HEK293T (cell line): ENCODE data around the gene MIA3.

Experiments
- CTCF ChIA-PET: fragments of 350-600 bp; formaldehyde crosslinking; extraction: SDS; loops from one replicate; lab custom pipeline; 2021; ENCODE audit warnings: antibody characterized with exemption, inconsistent platforms; lab: Yijun Ruan, JAX
- POLR2A ChIA-PET: fragments of 350-600 bp; formaldehyde crosslinking; extraction: SDS; loops from one replicate; lab custom pipeline; 2020; ENCODE audit warnings: antibody characterized with exemption, inconsistent platforms; lab: Yijun Ruan, JAX
- DNase-seq: peaks from one replicate; pipeline ENCODE4 v3.0.0; 2012; ENCODE audit warnings: mixed read lengths; ENCODE audit errors: extremely low spot score
- ARNT ChIP-seq: fragments of 450-650 bp; IDR thresholded peaks from 2 replicates; pipeline ENCODE4 v1.6.1; 2017; ENCODE audit warnings: mild to moderate bottlenecking
- BHLHE40 ChIP-seq: fragments of 450-650 bp; IDR thresholded peaks from 2 replicates; pipeline ENCODE4 v1.6.1; 2016; ENCODE audit warnings: mild to moderate bottlenecking, moderate library complexity, borderline replicate concordance
- CTBP1 ChIP-seq: fragments of 450-650 bp; IDR thresholded peaks from 2 replicates; pipeline ENCODE4 v1.6.1; 2016; ENCODE audit warnings: borderline replicate concordance
- ELF4 ChIP-seq: fragments of 450-650 bp; IDR thresholded peaks from 2 replicates; pipeline ENCODE4 v1.6.1; 2017; ENCODE audit warnings: antibody characterized with exemption
- FOXA1 ChIP-seq: fragments of 450-650 bp; IDR thresholded peaks from 2 replicates; pipeline ENCODE4 v1.6.1; 2016; ENCODE audit warnings: mild to moderate bottlenecking
- FOXK2 ChIP-seq: fragments of 450-650 bp; IDR thresholded peaks from 2 replicates; pipeline ENCODE4 v1.6.1; 2016; ENCODE audit warnings: mild to moderate bottlenecking
- FOXM1 ChIP-seq: fragments of 450-650 bp; IDR thresholded peaks from 2 replicates; pipeline ENCODE4 v1.6.1; 2017; ENCODE audit warnings: mild to moderate bottlenecking, borderline replicate concordance
- HDGF ChIP-seq: fragments of 450-650 bp; IDR thresholded peaks from 2 replicates; pipeline ENCODE4 v1.6.1; 2017; ENCODE audit warnings: antibody characterized with exemption, borderline replicate concordance
- L3MBTL2 ChIP-seq: fragments of 450-650 bp; conservative IDR thresholded peaks from 2 replicates; pipeline ENCODE4 v1.6.1; 2016; ENCODE audit warnings: mild to moderate bottlenecking
- LEF1 ChIP-seq: fragments of 450-650 bp; IDR thresholded peaks from 2 replicates; pipeline ENCODE4 v1.6.1; 2017; ENCODE audit warnings: mild to moderate bottlenecking, borderline replicate concordance
- NFRKB ChIP-seq: fragments of 450-650 bp; IDR thresholded peaks from 2 replicates; pipeline ENCODE4 v1.6.1; 2016; ENCODE audit warnings: mild to moderate bottlenecking, moderate library complexity
- SP1 ChIP-seq: fragments of 450-650 bp; IDR thresholded peaks from 2 replicates; pipeline ENCODE4 v1.6.1; 2017
- SUZ12 ChIP-seq: fragments of 450-650 bp; IDR thresholded peaks from 2 replicates; pipeline ENCODE4 v1.6.1; 2016; ENCODE audit warnings: mild to moderate bottlenecking
- TARDBP ChIP-seq: fragments of 450-650 bp; IDR thresholded peaks from 2 replicates; pipeline ENCODE4 v1.6.1; 2016
- ZNF384 ChIP-seq: fragments of 450-650 bp; IDR thresholded peaks from 2 replicates; pipeline ENCODE4 v1.6.1; 2016
- TF ChIP-seq, protein P1 (sequence below): fragments of 450-650 bp; IDR thresholded peaks from 2 replicates; pipeline ENCODE4 v1.6.1; 2016

Gene MIA3

DNA sequence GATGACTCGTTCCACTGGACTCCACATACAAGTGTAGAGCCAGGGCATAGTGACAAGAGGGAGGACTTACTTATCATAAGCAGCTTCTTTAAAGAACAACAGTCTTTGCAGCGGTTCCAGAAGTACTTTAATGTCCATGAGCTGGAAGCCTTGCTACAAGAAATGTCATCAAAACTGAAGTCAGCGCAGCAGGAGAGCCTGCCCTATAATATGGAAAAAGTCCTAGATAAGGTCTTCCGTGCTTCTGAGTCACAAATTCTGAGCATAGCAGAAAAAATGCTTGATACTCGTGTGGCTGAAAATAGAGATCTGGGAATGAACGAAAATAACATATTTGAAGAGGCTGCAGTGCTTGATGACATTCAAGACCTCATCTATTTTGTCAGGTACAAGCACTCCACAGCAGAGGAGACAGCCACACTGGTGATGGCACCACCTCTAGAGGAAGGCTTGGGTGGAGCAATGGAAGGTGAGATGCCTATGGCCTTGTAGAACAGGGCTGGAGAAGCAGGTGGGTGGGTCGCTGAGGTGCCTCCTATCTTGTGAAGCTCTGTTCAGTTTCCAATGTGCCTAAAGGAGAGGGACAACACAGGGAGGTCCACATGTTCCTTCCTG lies 12.1 kb downstream of the MIA3 start:
- no peak for DNase-seq
- ChIA-PET POLR2A (no interaction called here), CTCF (no interaction called here)
- TF ChIP-seq ARNT (no peak), TARDBP (no peak), NFRKB (no peak), ZNF384 (no peak), SP1 (no peak), HDGF (no peak), L3MBTL2 (no peak), BHLHE40 (no peak), FOXM1 (no peak), ELF4 (no peak), FOXK2 (no peak), SUZ12 (no peak), CTBP1 (no peak), FOXA1 (no peak), LEF1 (no peak)
- TF ChIP-seq, protein P1, sequence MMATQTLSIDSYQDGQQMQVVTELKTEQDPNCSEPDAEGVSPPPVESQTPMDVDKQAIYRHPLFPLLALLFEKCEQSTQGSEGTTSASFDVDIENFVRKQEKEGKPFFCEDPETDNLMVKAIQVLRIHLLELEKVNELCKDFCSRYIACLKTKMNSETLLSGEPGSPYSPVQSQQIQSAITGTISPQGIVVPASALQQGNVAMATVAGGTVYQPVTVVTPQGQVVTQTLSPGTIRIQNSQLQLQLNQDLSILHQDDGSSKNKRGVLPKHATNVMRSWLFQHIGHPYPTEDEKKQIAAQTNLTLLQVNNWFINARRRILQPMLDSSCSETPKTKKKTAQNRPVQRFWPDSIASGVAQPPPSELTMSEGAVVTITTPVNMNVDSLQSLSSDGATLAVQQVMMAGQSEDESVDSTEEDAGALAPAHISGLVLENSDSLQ, result no peak

DNA sequence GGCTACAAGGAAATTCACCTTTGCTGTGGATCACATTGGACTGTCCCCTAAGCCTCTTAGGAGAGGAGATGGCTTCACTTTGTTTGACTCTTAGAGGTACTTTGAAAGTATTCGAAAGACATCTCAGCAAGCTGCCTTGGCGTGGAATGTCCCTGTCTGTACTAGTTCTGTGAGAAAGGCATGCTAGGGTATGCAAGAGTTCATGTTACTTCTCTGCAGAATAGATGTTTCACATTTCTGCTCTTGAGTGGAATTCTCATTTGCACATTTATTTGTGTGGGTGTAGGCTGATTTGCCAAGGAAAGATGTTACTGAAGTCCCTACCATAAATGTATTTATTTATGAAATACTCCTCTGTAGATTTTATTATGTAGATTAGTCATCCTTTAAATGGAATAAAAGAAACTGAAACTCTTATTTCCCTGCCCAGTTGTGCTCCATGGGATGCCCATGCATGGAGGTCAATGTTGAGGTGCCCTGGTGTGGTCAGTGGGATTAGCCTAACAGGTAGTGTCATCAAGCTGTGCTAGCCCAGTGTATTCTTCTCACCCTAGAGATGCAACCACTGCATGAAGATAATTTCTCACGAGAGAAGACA lies 13.8 kb downstream of the MIA3 start:
- ChIA-PET POLR2A (no interaction called here), CTCF (interaction anchor here (1.0 kb wide), 1 partner anchor 167 kb away, joined by 3 read pairs; no protein-coding TSS in a partner anchor)
- no peak for DNase-seq
- TF ChIP-seq ZNF384 (no peak), HDGF (no peak), SUZ12 (no peak), L3MBTL2 (no peak), FOXK2 (no peak), ELF4 (no peak)
- TF ChIP-seq, protein P1, result no peak

DNA sequence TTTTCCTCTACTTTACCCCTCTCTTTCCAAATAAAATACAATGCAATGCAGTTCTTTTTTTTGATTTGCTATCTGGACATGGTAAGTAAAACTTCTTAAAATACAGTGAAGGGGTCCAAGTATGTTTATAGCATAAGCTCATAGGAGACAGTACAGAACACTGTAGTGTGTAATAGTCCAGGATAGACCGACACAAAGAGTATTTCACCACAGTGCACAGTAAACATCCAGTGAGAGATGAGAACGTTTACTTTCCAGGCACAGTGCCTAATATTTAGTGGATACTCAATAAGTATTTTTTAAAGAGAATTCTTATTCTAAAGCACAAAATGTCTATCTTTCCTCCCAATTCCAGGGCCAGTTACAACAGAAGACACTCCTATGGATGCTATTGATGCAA lies 14.9 kb downstream of the MIA3 start:
- POLR2A ChIA-PET, result no interaction called here
- TF ChIP-seq SP1, result no peak
- TF ChIP-seq L3MBTL2, result no peak
- TF ChIP-seq TARDBP, result no peak
- TF ChIP-seq LEF1, result no peak
- TF ChIP-seq, protein P1, result no peak
- TF ChIP-seq FOXK2, result no peak
- TF ChIP-seq ELF4, result no peak
- TF ChIP-seq SUZ12, result no peak
- TF ChIP-seq CTBP1, result no peak
- no peak for TF ChIP-seq ZNF384
- TF ChIP-seq NFRKB, result no peak
- no peak for TF ChIP-seq FOXM1
- TF ChIP-seq HDGF, result no peak
- no peak for DNase-seq
- CTCF ChIA-PET, result interaction anchor here (1.0 kb wide), 1 partner anchor 168 kb away, joined by 3 read pairs; no protein-coding TSS in a partner anchor

DNA sequence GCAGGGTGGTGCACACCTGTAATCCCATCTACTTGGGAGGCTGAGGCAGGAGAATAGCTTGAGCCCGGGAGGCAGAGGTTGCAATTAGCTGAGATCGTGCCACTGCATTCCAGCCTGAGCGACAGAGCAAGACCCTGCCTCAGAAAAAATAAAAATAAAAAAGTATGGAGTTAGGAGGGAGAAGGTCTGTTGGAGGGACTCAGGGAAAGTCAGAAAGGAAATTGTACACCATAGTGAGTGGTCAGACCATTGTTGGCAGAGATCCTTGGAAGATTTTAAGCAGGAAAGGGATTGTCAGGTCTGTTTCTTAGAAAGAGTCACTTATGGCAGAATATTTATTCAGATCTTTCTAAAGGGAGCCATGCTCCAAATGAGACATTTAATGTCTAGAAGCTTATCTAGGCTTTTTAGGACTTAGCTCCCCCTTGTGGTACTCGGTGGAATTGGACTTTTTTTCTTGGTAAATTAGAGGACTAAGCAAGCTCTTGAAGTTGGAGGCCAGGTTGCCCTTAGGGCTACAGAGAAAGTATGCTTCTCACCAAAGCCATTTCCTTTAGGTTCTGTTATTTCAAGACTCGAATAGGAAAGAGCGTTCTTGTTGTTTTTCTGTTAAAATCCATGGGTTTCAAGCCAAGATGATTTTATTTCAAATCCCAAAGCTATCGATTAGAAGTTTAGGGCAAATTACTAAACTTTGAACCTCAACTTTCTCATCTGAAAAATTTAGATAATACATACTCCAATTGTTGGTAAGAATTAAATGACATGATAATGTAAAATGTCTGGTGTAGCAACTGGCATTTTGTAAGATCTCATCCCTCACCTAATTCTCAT lies 16.5 kb downstream of the MIA3 start:
- peak; percentile 61 for DNase-seq
- no peak for TF ChIP-seq NFRKB
- TF ChIP-seq, protein P1, result no peak
- TF ChIP-seq BHLHE40, result no peak
- no peak for TF ChIP-seq SUZ12
- no peak for TF ChIP-seq ZNF384
- TF ChIP-seq HDGF, result no peak
- TF ChIP-seq SP1, result no peak
- no peak for TF ChIP-seq TARDBP
- TF ChIP-seq FOXM1, result no peak
- TF ChIP-seq LEF1, result no peak
- no peak for TF ChIP-seq FOXA1
- no peak for TF ChIP-seq CTBP1
- TF ChIP-seq ARNT, result no peak
- TF ChIP-seq L3MBTL2, result no peak
- no peak for TF ChIP-seq ELF4
- TF ChIP-seq FOXK2, result no peak
- ChIA-PET CTCF (interaction anchor here (0.6 to 1.6 kb wide), 13 partner anchors 9 to 1758 kb away, joined by 3 to 20 read pairs (median 3); partner anchors contain the start of gene TAF1A), POLR2A (interaction anchor here (1.1 to 1.7 kb wide), 2 partner anchors 45 to 169 kb away, joined by 4 to 8 read pairs; partner anchors contain the start of gene TAF1A)
